Measurements from ENCODE around the gene ARHGAP23.

Gene ARHGAP23

GRCh38 chr17:38556239-38556638 lies 128.0 kb downstream of the ARHGAP23 start:
- no peak for DNase-seq

GRCh38 chr17:38557396-38557795 lies 129.1 kb downstream of the ARHGAP23 start:
- no peak for DNase-seq

- peak; percentile 76 to 83 for DNase-seq
Observed at GRCh38 chr17:38557836-38558727, 129.8 kb downstream of the ARHGAP23 start.

GRCh38 chr17:38558728-38559050 lies 130.4 kb downstream of the ARHGAP23 start:
- DNase-seq: peak in 1 of 2 experiments; percentile 44

GRCh38 chr17:38559051-38559879 lies 131.0 kb downstream of the ARHGAP23 start:
- peak; percentile 80 to 92 for DNase-seq

- DNase-seq: no peak
Observed at GRCh38 chr17:38559880-38560230, 131.6 kb downstream of the ARHGAP23 start.

- no peak for DNase-seq
Observed at GRCh38 chr17:38560503-38561318, 132.4 kb downstream of the ARHGAP23 start.

- no peak for DNase-seq
Observed at GRCh38 chr17:38561416-38562214, 133.4 kb downstream of the ARHGAP23 start.
